Measurements from ENCODE around the gene SKI. TPM values are rescaled to one million over a fixed set of nuclear protein-coding genes. Genes with fewer than 3 reads are reported as not detected.

Gene SKI
- total RNA-seq, 2 donors from 2014 or later: 31.0 to 36.1 TPM

DNA sequence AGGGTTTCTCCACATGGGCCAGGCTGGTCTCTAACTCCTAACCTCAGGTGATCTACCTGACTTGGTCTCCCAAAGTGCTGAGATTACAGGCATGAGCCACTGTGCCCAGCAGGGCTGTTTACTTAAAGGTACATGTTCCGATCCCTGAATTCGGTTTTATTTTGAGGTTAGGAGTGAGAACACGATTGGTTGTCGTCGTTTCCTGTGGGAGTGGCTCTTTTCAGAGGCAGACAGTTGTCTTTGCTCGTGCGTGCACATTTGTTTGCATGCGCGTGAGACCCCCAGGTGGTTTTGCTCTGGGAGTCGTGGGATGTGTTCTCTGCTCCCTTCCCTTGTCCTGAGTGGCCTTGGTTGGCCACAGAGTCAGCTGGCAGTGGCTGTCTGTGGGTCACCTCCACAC is 60.2 kb downstream of the SKI start:
- H3K27ac ChIP-seq: no peak overlapping the region
- peaks cover 3% of the 10 kb centered on the region for H3K4me1 ChIP-seq

DNA sequence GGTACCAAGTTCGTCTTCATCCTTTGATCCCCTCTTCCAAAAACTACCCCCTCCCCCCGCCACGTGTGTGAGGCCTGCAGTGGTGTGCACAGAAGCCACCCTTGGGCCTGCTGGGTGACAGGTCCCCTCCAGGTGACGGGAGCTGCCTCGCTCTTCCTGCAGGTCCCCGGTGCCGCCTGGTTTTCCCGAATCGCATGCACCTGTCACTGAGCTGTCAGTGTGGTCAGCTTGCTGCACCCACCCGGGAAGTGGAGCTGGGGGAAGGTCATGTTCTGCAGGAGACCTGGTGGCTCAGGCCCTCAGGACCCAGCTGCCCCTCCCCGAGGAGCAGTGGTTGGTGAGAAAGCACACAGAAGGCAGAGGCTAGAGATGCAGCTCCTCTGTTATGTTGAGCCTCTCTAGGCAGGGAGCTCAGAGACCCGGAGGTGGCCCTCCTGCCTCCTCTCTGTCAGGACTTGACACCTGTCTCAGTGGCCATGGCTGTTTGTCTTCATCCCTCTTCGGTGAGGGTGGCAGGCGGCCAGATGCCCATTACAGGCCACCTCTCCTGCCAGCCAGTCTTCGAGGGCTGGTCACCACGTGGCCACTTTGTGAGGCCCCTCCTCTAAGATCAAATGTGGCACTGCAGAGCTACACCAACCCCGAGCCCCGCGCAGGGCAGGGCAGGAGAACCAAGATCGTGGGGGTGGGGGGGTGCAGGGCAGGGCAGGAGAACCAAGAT is 60.9 kb downstream of the SKI start:
- Histone ChIP-seq H3K27me3 (no peaks in the 10 kb centered on the region), H3K36me3 (no peaks in the 10 kb centered on the region), H3K9ac (ENCODE audit: low read depth in 2 of 2, low read length in 2 of 2) (peak overlapping the region in 1 of 2 donors; percentile 12), H3K4me3 (no peak overlapping the region), H3K4me1 (peaks cover 3% of the 10 kb centered on the region), H3K9me3 (no peaks in the 10 kb centered on the region), H3K27ac (no peak overlapping the region)
- intact Hi-C loops (cut with DNase I): no loop called here
- TF ChIP-seq, protein P1, sequence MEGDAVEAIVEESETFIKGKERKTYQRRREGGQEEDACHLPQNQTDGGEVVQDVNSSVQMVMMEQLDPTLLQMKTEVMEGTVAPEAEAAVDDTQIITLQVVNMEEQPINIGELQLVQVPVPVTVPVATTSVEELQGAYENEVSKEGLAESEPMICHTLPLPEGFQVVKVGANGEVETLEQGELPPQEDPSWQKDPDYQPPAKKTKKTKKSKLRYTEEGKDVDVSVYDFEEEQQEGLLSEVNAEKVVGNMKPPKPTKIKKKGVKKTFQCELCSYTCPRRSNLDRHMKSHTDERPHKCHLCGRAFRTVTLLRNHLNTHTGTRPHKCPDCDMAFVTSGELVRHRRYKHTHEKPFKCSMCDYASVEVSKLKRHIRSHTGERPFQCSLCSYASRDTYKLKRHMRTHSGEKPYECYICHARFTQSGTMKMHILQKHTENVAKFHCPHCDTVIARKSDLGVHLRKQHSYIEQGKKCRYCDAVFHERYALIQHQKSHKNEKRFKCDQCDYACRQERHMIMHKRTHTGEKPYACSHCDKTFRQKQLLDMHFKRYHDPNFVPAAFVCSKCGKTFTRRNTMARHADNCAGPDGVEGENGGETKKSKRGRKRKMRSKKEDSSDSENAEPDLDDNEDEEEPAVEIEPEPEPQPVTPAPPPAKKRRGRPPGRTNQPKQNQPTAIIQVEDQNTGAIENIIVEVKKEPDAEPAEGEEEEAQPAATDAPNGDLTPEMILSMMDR (IDR thresholded peaks at IDR 0.05): no peak
- no peak for DNase-seq

More for the DNA sequence above, 60.2 kb downstream of the SKI start:
- intact Hi-C loops (cut with DNase I): no loop called here
- TF ChIP-seq, protein P1 (IDR thresholded peaks at IDR 0.05): no peak
- Histone ChIP-seq H3K9me3 (no peaks in the 10 kb centered on the region), H3K36me3 (no peaks in the 10 kb centered on the region), H3K27me3 (no peaks in the 10 kb centered on the region), H3K4me3 (no peak overlapping the region), H3K9ac (ENCODE audit: low read depth in 2 of 2, low read length in 2 of 2) (no peak overlapping the region)
- no peak for DNase-seq

DNA sequence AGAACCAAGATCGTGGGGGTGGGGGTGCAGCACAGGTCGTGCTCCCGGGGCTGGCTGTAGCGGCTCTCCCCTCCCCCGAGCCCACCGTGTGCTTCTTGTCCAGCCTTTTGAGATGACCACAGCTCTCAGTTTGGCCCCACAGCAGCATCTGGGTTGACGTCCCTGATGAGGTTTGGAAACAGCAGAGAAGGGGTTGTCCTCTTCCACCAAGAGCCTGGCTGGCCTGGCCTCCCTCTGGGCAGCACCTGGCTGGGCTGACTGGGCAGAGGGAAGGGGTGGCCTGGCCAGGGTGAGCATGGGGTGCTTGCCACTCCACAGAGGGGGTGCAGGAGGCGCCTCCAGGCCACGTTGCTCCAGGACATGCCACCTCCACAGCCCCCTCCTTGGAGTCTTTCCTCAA is 61.5 kb downstream of the SKI start:
- no peak for DNase-seq
- no peaks in the 10 kb centered on the region for H3K27me3 ChIP-seq
- intact Hi-C loops (cut with DNase I): no loop called here
- peak overlapping the region; percentile 68 for H3K27ac ChIP-seq
- no peak overlapping the region for H3K9ac ChIP-seq (ENCODE audit: low read depth in 2 of 2, low read length in 2 of 2)
- TF ChIP-seq, protein P1 (IDR thresholded peaks at IDR 0.05): no peak
- no peak overlapping the region for H3K4me3 ChIP-seq
- H3K4me1 ChIP-seq: peaks cover 3% of the 10 kb centered on the region
- no peaks in the 10 kb centered on the region for H3K36me3 ChIP-seq
- no peaks in the 10 kb centered on the region for H3K9me3 ChIP-seq

DNA sequence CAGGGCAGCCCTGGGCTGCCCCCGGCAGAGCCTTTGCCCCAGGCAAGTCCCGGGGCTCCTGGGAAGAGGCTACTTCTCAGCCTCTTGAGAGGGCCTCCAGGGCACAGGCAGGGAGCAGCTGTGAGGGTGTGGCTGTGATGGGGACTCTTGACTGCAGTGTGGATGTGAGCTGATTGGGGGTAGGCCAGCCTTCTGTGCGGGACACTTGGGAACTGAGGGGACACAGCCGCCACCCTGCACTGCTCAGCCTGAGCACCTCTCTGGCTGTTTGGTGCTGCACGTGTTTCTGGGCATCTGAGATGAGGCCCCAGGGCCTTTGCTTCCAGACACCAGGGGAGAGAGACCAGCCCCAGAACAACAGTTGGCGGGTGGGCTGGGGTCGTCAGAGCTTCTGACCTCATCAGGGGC is 62.1 kb downstream of the SKI start:
- no peak for DNase-seq
- H3K4me1 ChIP-seq: peaks cover 3% of the 10 kb centered on the region
- H3K4me3 ChIP-seq: no peak overlapping the region
- H3K36me3 ChIP-seq: no peaks in the 10 kb centered on the region
- H3K27me3 ChIP-seq: no peaks in the 10 kb centered on the region
- peak overlapping the region; percentile 68 for H3K27ac ChIP-seq
- TF ChIP-seq, protein P1 (IDR thresholded peaks at IDR 0.05): no peak
- no peaks in the 10 kb centered on the region for H3K9me3 ChIP-seq
- peak overlapping the region in 1 of 2 donors; percentile 43 for H3K9ac ChIP-seq (ENCODE audit: low read depth in 2 of 2, low read length in 2 of 2)
- intact Hi-C loops (cut with DNase I): no loop called here

DNA sequence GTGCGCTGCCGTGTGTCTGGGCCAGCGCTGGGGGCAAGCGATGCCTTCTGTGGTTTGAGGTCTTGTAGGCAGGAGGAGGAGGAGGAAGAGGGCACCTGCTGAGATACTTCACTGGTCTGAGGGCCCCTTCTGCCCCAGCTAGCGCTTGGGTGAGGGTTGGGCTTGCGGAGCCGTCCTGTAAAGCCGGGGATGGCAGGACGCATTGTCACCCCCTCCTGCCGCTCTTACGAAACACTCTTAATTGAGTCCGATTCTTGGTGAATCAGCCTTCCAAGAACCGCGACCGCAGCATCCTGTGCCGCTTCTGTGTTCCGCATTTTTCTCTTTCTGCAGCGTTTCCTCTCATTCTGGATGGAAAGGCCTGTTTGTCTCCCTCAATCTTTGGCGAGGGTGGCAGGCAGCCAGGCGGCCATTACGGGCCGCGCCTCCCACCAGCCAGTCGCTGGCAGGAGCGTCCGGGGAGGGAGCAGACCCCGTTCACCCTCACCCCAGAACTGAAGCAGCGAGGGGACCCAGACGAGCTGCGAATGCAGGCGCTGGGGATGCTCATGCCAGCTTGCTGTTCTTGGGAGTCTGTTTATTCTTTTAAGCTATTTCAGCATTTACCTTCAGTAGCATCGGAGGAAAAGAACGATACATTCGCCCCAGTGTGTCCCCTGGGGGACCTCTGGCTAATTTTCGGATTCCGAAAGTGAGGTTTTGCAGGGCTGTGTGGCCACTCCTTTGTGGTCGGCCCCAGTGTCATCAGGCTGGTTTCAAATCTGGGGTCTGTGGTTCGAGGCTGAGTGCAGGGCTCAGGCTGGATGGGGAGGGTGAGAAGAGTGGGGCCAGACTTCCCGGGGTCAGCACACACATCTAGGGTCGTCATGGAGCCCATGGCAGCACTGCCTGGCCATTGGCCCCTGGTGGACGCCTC is 62.7 kb downstream of the SKI start:
- peak overlapping the region in 1 of 2 donors; percentile 50 for H3K9ac ChIP-seq (ENCODE audit: low read depth in 2 of 2, low read length in 2 of 2)
- no peak overlapping the region for H3K4me3 ChIP-seq
- intact Hi-C loops (cut with DNase I): no loop called here
- peaks cover 3% of the 10 kb centered on the region for H3K4me1 ChIP-seq
- no peaks in the 10 kb centered on the region for H3K27me3 ChIP-seq
- no peaks in the 10 kb centered on the region for H3K36me3 ChIP-seq
- DNase-seq: peak; percentile 71
- TF ChIP-seq, protein P1 (IDR thresholded peaks at IDR 0.05): no peak
- peak overlapping the region; percentile 68 for H3K27ac ChIP-seq
- no peaks in the 10 kb centered on the region for H3K9me3 ChIP-seq
